ENCODE data around the gene NADSYN1. TPM values are rescaled to one million over a fixed set of nuclear protein-coding genes. Genes with fewer than 3 reads are reported as not detected.

NADSYN1 gene
- total RNA-seq, 1 experiment from 2014 or later, result 35.4 TPM

- no peak for DNase-seq (ENCODE audit: low spot score)
Observed at GRCh38 chr11:71451596-71452198, 1.3 kb upstream of the NADSYN1 start.

- DNase-seq (ENCODE audit: low spot score), result no peak
Observed at GRCh38 chr11:71452199-71453036, 585 bp upstream of the NADSYN1 start.

GRCh38 chr11:71453918-71454304, 908 bp downstream of the NADSYN1 start:
- no peak for DNase-seq (ENCODE audit: low spot score)

- DNase-seq (ENCODE audit: low spot score), result no peak
Observed at GRCh38 chr11:71454470-71455113, 1.6 kb downstream of the NADSYN1 start.

GRCh38 chr11:71456294-71456693, 3.3 kb downstream of the NADSYN1 start:
- DNase-seq (ENCODE audit: low spot score), result no peak

- no peak for DNase-seq (ENCODE audit: low spot score)
Observed at GRCh38 chr11:71456831-71457230, 3.8 kb downstream of the NADSYN1 start.

GRCh38 chr11:71458146-71459070, 5.4 kb downstream of the NADSYN1 start:
- DNase-seq (ENCODE audit: low spot score), result no peak

- DNase-seq (ENCODE audit: low spot score), result no peak
Observed at GRCh38 chr11:71459076-71459766, 6.2 kb downstream of the NADSYN1 start.

- DNase-seq (ENCODE audit: low spot score), result no peak
Observed at GRCh38 chr11:71459767-71460320, 6.8 kb downstream of the NADSYN1 start.

GRCh38 chr11:71461696-71462095, 8.7 kb downstream of the NADSYN1 start:
- DNase-seq (ENCODE audit: low spot score), result no peak

- no peak for DNase-seq (ENCODE audit: low spot score)
Observed at GRCh38 chr11:71462726-71463125, 9.7 kb downstream of the NADSYN1 start.

GRCh38 chr11:71463331-71464211, 10.6 kb downstream of the NADSYN1 start:
- no peak for DNase-seq (ENCODE audit: low spot score)

- DNase-seq (ENCODE audit: low spot score), result no peak
Observed at GRCh38 chr11:71465054-71465453, 12.1 kb downstream of the NADSYN1 start.

- DNase-seq (ENCODE audit: low spot score), result no peak
Observed at GRCh38 chr11:71466358-71466757, 13.4 kb downstream of the NADSYN1 start.

GRCh38 chr11:71467164-71467563, 14.2 kb downstream of the NADSYN1 start:
- no peak for DNase-seq (ENCODE audit: low spot score)

GRCh38 chr11:71470946-71471345, 17.9 kb downstream of the NADSYN1 start:
- DNase-seq (ENCODE audit: low spot score), result no peak

GRCh38 chr11:71472357-71472885, 19.4 kb downstream of the NADSYN1 start:
- no peak for DNase-seq (ENCODE audit: low spot score)

GRCh38 chr11:71472941-71473792, 20.2 kb downstream of the NADSYN1 start:
- no peak for DNase-seq (ENCODE audit: low spot score)

- DNase-seq (ENCODE audit: low spot score), result no peak
Observed at GRCh38 chr11:71473793-71474080, 20.7 kb downstream of the NADSYN1 start.

Data from H4 (cell line).